RWPE2 (cell line): ENCODE data around the gene SH3BP1.

Experiments used
- ATAC-seq: fragments of 200-7000 bp; cut with Tn5 transposase; 3 replicates; pipeline ENCODE4 v1.9.1; 2021; ENCODE audit warnings: low read depth
- DNase-seq: peaks from one replicate; pipeline ENCODE4 v3.0.0-alpha.2; 2020; ENCODE audit warnings: low spot score
- H3K27ac ChIP-seq: fragments of 450-650 bp; 2 replicates; pipeline ENCODE4 v1.5.1; 2017; ENCODE audit warnings: mild to moderate bottlenecking; ENCODE audit not compliant: poor library complexity, severe bottlenecking
- H3K27me3 ChIP-seq: fragments of 250-450 bp; sonication (Bioruptor Pico); 2 replicates; pipeline ENCODE4 v1.5.1; 2021; ENCODE audit warnings: mild to moderate bottlenecking, moderate library complexity; ENCODE audit not compliant: insufficient read depth, poor library complexity, severe bottlenecking
- H3K36me3 ChIP-seq: fragments of 250-450 bp; sonication (Bioruptor Pico); 2 replicates; pipeline ENCODE4 v1.5.1; 2020; ENCODE audit warnings: low read depth, mild to moderate bottlenecking, moderate library complexity
- H3K4me1 ChIP-seq: fragments of 250-450 bp; sonication (Bioruptor Pico); 2 replicates; pipeline ENCODE4 v1.5.1; 2021; ENCODE audit warnings: mild to moderate bottlenecking, moderate library complexity; ENCODE audit not compliant: insufficient read depth, poor library complexity, severe bottlenecking
- H3K4me3 ChIP-seq: fragments of 250-450 bp; sonication (Bioruptor Pico); 2 replicates; pipeline ENCODE4 v1.5.1; 2021; ENCODE audit warnings: mild to moderate bottlenecking, moderate library complexity; ENCODE audit not compliant: severe bottlenecking
- H3K9me3 ChIP-seq: fragments of 250-450 bp; sonication (Bioruptor Pico); 2 replicates; pipeline ENCODE4 v1.5.1; 2021; ENCODE audit warnings: mild to moderate bottlenecking, moderate library complexity; ENCODE audit not compliant: severe bottlenecking
- CTCF ChIP-seq: fragments of 450-650 bp; IDR thresholded peaks from one replicate; pipeline ENCODE4 v1.5.1; 2017; ENCODE audit warnings: mild to moderate bottlenecking, moderate library complexity; ENCODE audit not compliant: poor library complexity, severe bottlenecking

SH3BP1 gene

GRCh38 chr22:37626144-37626543, 13.3 kb upstream of the SH3BP1 start:
- Histone ChIP-seq H3K4me1 (no peaks in the 10 kb centered on the region), H3K27ac (no peak overlapping the region), H3K9me3 (no peaks in the 10 kb centered on the region), H3K36me3 (peaks cover 14% of the 10 kb centered on the region), H3K27me3 (no peaks in the 10 kb centered on the region), H3K4me3 (no peak overlapping the region)
- ATAC-seq (no peak), DNase-seq (no peak)
- no peak for TF ChIP-seq CTCF

- TF ChIP-seq CTCF = no peak
- peaks cover 10% of the 10 kb centered on the region for H3K36me3 ChIP-seq
- DNase-seq (no peak), ATAC-seq (no peak)
- H3K4me3 ChIP-seq = no peak overlapping the region
- H3K27me3 ChIP-seq = no peaks in the 10 kb centered on the region
- no peaks in the 10 kb centered on the region for H3K9me3 ChIP-seq
- no peaks in the 10 kb centered on the region for H3K4me1 ChIP-seq
- H3K27ac ChIP-seq = no peak overlapping the region
These were observed 12.9 kb upstream of the SH3BP1 start for GRCh38 chr22:37626556-37627075.

GRCh38 chr22:37627121-37627520, 12.3 kb upstream of the SH3BP1 start:
- Histone ChIP-seq H3K27ac (no peak overlapping the region), H3K4me1 (no peaks in the 10 kb centered on the region)
- ATAC-seq = no peak

GRCh38 chr22:37627545-37627944, 11.9 kb upstream of the SH3BP1 start:
- Histone ChIP-seq H3K4me3 (no peak overlapping the region), H3K4me1 (no peaks in the 10 kb centered on the region), H3K9me3 (no peaks in the 10 kb centered on the region), H3K27ac (no peak overlapping the region), H3K36me3 (peaks cover 10% of the 10 kb centered on the region), H3K27me3 (no peaks in the 10 kb centered on the region)
- ATAC-seq (no peak), DNase-seq (no peak)
- TF ChIP-seq CTCF = no peak

More at GRCh38 chr22:37627121-37627520, 12.3 kb upstream of the SH3BP1 start:
- H3K27me3 ChIP-seq = no peaks in the 10 kb centered on the region
- DNase-seq = no peak
- no peak overlapping the region for H3K4me3 ChIP-seq
- no peak for TF ChIP-seq CTCF
- H3K9me3 ChIP-seq = no peaks in the 10 kb centered on the region
- H3K36me3 ChIP-seq = peaks cover 10% of the 10 kb centered on the region

- Histone ChIP-seq H3K4me1 (no peaks in the 10 kb centered on the region), H3K27ac (no peak overlapping the region), H3K27me3 (no peaks in the 10 kb centered on the region), H3K9me3 (no peaks in the 10 kb centered on the region), H3K36me3 (peaks cover 8% of the 10 kb centered on the region), H3K4me3 (no peak overlapping the region)
- no peak for TF ChIP-seq CTCF
- ATAC-seq (no peak), DNase-seq (no peak)
These were observed 10.6 kb upstream of the SH3BP1 start for GRCh38 chr22:37628830-37629229.
